T-helper 1 cell (primary cell): ENCODE results near the gene ATP10B.
"Not testable (repeated sequence)": the region's sequence is repeated elsewhere in the genome, so short reads cannot be mapped to it uniquely, and the experiment has no call there.

ENCODE experiments used
- DNase-seq, 5 donors: peaks; one replicate each; pipeline ENCODE4 v3.0.0-alpha.2; 2012 to 2020

Gene ATP10B

GRCh38 chr5:160824301-160825001, 27.6 kb downstream of the ATP10B start:
- DNase-seq, result no peak

GRCh38 chr5:160812996-160813395, 39.0 kb downstream of the ATP10B start:
- DNase-seq, result not testable (repeated sequence)

- DNase-seq, result no peak
Measured at GRCh38 chr5:160805376-160805775, 46.6 kb downstream of the ATP10B start.

GRCh38 chr5:160802592-160802991, 49.4 kb downstream of the ATP10B start:
- no peak for DNase-seq

GRCh38 chr5:160800375-160801275, 51.4 kb downstream of the ATP10B start:
- no peak for DNase-seq

- DNase-seq, result no peak
Measured at GRCh38 chr5:160799184-160799583, 52.8 kb downstream of the ATP10B start.

- DNase-seq, result no peak
Measured at GRCh38 chr5:160797020-160797419, 55.0 kb downstream of the ATP10B start.

GRCh38 chr5:160793530-160793899, 58.5 kb downstream of the ATP10B start:
- no peak for DNase-seq

GRCh38 chr5:160792732-160793529, 59.1 kb downstream of the ATP10B start:
- no peak for DNase-seq

- DNase-seq, result no peak
Measured at GRCh38 chr5:160792281-160792680, 59.7 kb downstream of the ATP10B start.

GRCh38 chr5:160789219-160789859, 62.7 kb downstream of the ATP10B start:
- DNase-seq, result no peak

- DNase-seq, result no peak
Measured at GRCh38 chr5:160788102-160788660, 63.8 kb downstream of the ATP10B start.

GRCh38 chr5:160787240-160787639, 64.8 kb downstream of the ATP10B start:
- peak in 1 of 5 donors; percentile 18 for DNase-seq

GRCh38 chr5:160774666-160775315, 77.2 kb downstream of the ATP10B start:
- DNase-seq, result no peak

- no peak for DNase-seq
Measured at GRCh38 chr5:160773646-160774410, 78.2 kb downstream of the ATP10B start.

GRCh38 chr5:160772854-160773253, 79.2 kb downstream of the ATP10B start:
- no peak for DNase-seq

- DNase-seq, result no peak
Measured at GRCh38 chr5:160770718-160771117, 81.3 kb downstream of the ATP10B start.

- no peak for DNase-seq
Measured at GRCh38 chr5:160769301-160769700, 82.7 kb downstream of the ATP10B start.

GRCh38 chr5:160767062-160767461, 84.9 kb downstream of the ATP10B start:
- no peak for DNase-seq

- no peak for DNase-seq
Measured at GRCh38 chr5:160760008-160760407, 92.0 kb downstream of the ATP10B start.

GRCh38 chr5:160757194-160757593, 94.8 kb downstream of the ATP10B start:
- DNase-seq, result no peak
